HCT116 (cell line): ENCODE results near the gene NALCN. TPM values are rescaled to one million over a fixed set of nuclear protein-coding genes. Genes with fewer than 3 reads are reported as not detected.

Source experiments
- ATAC-seq: fragments of 200-7000 bp; cut with Tn5 transposase; 2 replicates; pipeline ENCODE4 v1.9.1; 2020; ENCODE audit warnings: mild to moderate bottlenecking, moderate library complexity
- BruUV-seq: library from RNA; stranded (reverse); fragments of 400-500 nt; replicated peaks from 2 replicates; lab custom pipeline; 2021; lab: Mats Ljungman, UMichigan
- CTCF ChIA-PET: fragments of 300-600 bp; sonication (Branson Sonifier 250); formaldehyde crosslinking; loops from one replicate; lab custom pipeline; 2021; ENCODE audit warnings: antibody characterized with exemption; lab: Charles Lee
- POLR2A ChIA-PET: fragments of 300-600, 350-600 bp; sonication (Branson Sonifier 250); formaldehyde crosslinking; loops from one replicate; lab custom pipeline; 2021; ENCODE audit warnings: antibody characterized with exemption; lab: Charles Lee
- RAD21 ChIA-PET, 2 experiments: fragments of 300-600 bp; sonication (Branson Sonifier 250); formaldehyde crosslinking; loops; one replicate each; lab custom pipeline; 2023; ENCODE audit warnings: low total read pairs in 2 of 2; ENCODE audit not compliant: uncharacterized antibody in 2 of 2, unreplicated experiment in 2 of 2, low non-redundant PET in 1 of 2; lab: Charles Lee
- DNase-seq: peaks from one replicate; pipeline ENCODE4 v3.0.0-alpha.2; 2010; ENCODE audit warnings: low read depth, low spot score
- H2AFZ ChIP-seq: fragments of 200-600 bp; shearing (Covaris generic), sonication (generic); 2 replicates; pipeline ENCODE4 v1.6.1; 2017; ENCODE audit warnings: low read depth, mixed run types, mixed read lengths, antibody characterized with exemption, low read length; ENCODE audit not compliant: poor library complexity, severe bottlenecking
- H3K27ac ChIP-seq: 2 replicates; pipeline ENCODE4 v1.5.1; 2012; ENCODE audit warnings: low read depth, low read length
- H3K27me3 ChIP-seq: fragments of 200-600 bp; sonication (generic); 2 replicates; pipeline ENCODE4 v1.6.1; 2016; ENCODE audit warnings: mixed run types, low read length, mixed read lengths; ENCODE audit not compliant: insufficient read depth
- H3K36me3 ChIP-seq, 2 experiments: fragments of 200-500 bp in 1 of 2; fragments of 200-600 bp in 1 of 2; sonication (Bioruptor generic) in 1 of 2; sonication (generic) in 1 of 2; 2 replicates each; pipeline versions ENCODE4 v1.5.1 to v1.6.1; 2014 to 2016; ENCODE audit warnings: low read length in 2 of 2, inconsistent platforms in 1 of 2, mixed read lengths in 1 of 2, mixed run types in 1 of 2; ENCODE audit not compliant: insufficient read depth in 2 of 2, control insufficient read depth in 1 of 2
- H3K4me1 ChIP-seq, 2 experiments: fragments of 200-600 bp in 1 of 2; sonication (generic) in 1 of 2; 2 replicates each; pipeline versions ENCODE4 v1.5.1 to v1.6.1; 2012 to 2017; ENCODE audit warnings: low read length in 2 of 2, inconsistent platforms in 1 of 2, mild to moderate bottlenecking in 1 of 2, mixed read lengths in 1 of 2, mixed run types in 1 of 2, moderate library complexity in 1 of 2; ENCODE audit not compliant: insufficient read depth in 2 of 2, control insufficient read depth in 1 of 2
- H3K4me2 ChIP-seq: fragments of 200-600 bp; sonication (generic); 2 replicates; pipeline ENCODE4 v1.6.1; 2017; ENCODE audit warnings: mixed run types, low read length, mixed read lengths
- H3K4me3 ChIP-seq, 2 experiments: fragments of 200-600 bp in 1 of 2; sonication (generic) in 1 of 2; replicated peaks in 1 of 2; 2 replicates each; pipeline ENCODE4 v1.5.1; 2011 to 2016; ENCODE audit warnings: low read length in 2 of 2, control low read depth in 1 of 2, low read depth in 1 of 2, mild to moderate bottlenecking in 1 of 2, mixed read lengths in 1 of 2, mixed run types in 1 of 2
- H3K79me2 ChIP-seq: fragments of 200-600 bp; sonication (generic); 2 replicates; pipeline ENCODE4 v1.6.1; 2017; ENCODE audit warnings: mild to moderate bottlenecking, mixed run types, low read length, moderate library complexity, mixed read lengths; ENCODE audit not compliant: insufficient read depth
- H3K9ac ChIP-seq: fragments of 200-600 bp; sonication (generic); 2 replicates; pipeline ENCODE4 v1.6.1; 2016; ENCODE audit warnings: low read length, mixed read lengths
- H3K9me2 ChIP-seq: fragments of 200-600 bp; sonication (generic), shearing (Covaris generic); 2 replicates; pipeline ENCODE4 v1.6.1; 2017; ENCODE audit warnings: mixed run types, mild to moderate bottlenecking, moderate library complexity; ENCODE audit not compliant: insufficient read depth
- H3K9me3 ChIP-seq, 2 experiments: fragments of 200-500 bp in 1 of 2; fragments of 200-600 bp in 1 of 2; sonication (Bioruptor generic) in 1 of 2; sonication (generic) in 1 of 2; 2 replicates each; pipeline ENCODE4 v1.6.1; 2014 to 2017; ENCODE audit warnings: low read length in 2 of 2, mixed read lengths in 2 of 2, inconsistent platforms in 1 of 2, low read depth in 1 of 2, mild to moderate bottlenecking in 1 of 2, mixed run types in 1 of 2, moderate library complexity in 1 of 2; ENCODE audit not compliant: control insufficient read depth in 1 of 2, insufficient read depth in 1 of 2
- H4K20me1 ChIP-seq: fragments of 200-600 bp; sonication (generic), shearing (Covaris generic); 2 replicates; pipeline ENCODE4 v1.6.1; 2017; ENCODE audit warnings: mixed run types, mild to moderate bottlenecking, moderate library complexity; ENCODE audit not compliant: insufficient read depth
- ATF3 ChIP-seq: IDR thresholded peaks from 2 replicates; pipeline ENCODE4 v1.6.1; 2012
- CBX3 ChIP-seq: IDR thresholded peaks from 2 replicates; pipeline ENCODE4 v1.6.1; 2012; ENCODE audit warnings: low read depth
- CEBPB ChIP-seq: IDR thresholded peaks from 2 replicates; pipeline ENCODE4 v1.6.1; 2012; ENCODE audit warnings: low read depth
- CTCF ChIP-seq, 3 experiments: fragments of 200-600 bp in 1 of 3; sonication (generic) in 1 of 3; IDR thresholded peaks in 2 of 3; conservative IDR thresholded peaks in 1 of 3; 2 replicates each; pipeline ENCODE4 v1.5.1; 2012 to 2017; ENCODE audit warnings: low read depth in 2 of 3, low read length in 2 of 3, antibody characterized with exemption in 1 of 3, borderline replicate concordance in 1 of 3, control low read depth in 1 of 3, mild to moderate bottlenecking in 1 of 3, mixed read lengths in 1 of 3, mixed run types in 1 of 3, moderate library complexity in 1 of 3; ENCODE audit not compliant: insufficient read depth in 1 of 3
- EGR1 ChIP-seq: IDR thresholded peaks from 2 replicates; pipeline ENCODE4 v1.6.1; 2012; ENCODE audit warnings: low read depth
- ELF1 ChIP-seq: IDR thresholded peaks from 2 replicates; pipeline ENCODE4 v1.6.1; 2012; ENCODE audit warnings: low read depth, borderline replicate concordance
- EZH2 ChIP-seq: fragments of 200-600 bp; sonication (generic); IDR thresholded peaks from 2 replicates; pipeline ENCODE4 v1.6.1; 2017; ENCODE audit warnings: antibody characterized with exemption, mixed run types
- FOSL1 ChIP-seq: IDR thresholded peaks from 2 replicates; pipeline ENCODE4 v1.6.1; 2012; ENCODE audit warnings: low read depth
- JUND ChIP-seq: IDR thresholded peaks from 2 replicates; pipeline ENCODE4 v1.6.1; 2012
- MAX ChIP-seq: IDR thresholded peaks from 2 replicates; pipeline ENCODE4 v1.6.1; 2012
- REST ChIP-seq: IDR thresholded peaks from 2 replicates; pipeline ENCODE4 v1.6.1; 2012; ENCODE audit warnings: low read depth
- SP1 ChIP-seq: IDR thresholded peaks from 2 replicates; pipeline ENCODE4 v1.6.1; 2012; ENCODE audit warnings: low read depth
- TCF7L2 ChIP-seq: IDR thresholded peaks from 2 replicates; pipeline ENCODE4 v1.7.0; 2011; ENCODE audit warnings: borderline replicate concordance, inconsistent platforms; ENCODE audit not compliant: insufficient read depth, insufficient read length; ENCODE audit errors: extremely low read depth
- YY1 ChIP-seq: IDR thresholded peaks from 2 replicates; pipeline ENCODE4 v1.6.1; 2011; ENCODE audit warnings: low read length, low read depth, moderate library complexity, mild to moderate bottlenecking; ENCODE audit not compliant: insufficient replicate concordance; ENCODE audit errors: extremely low read depth
- ZBTB33 ChIP-seq: IDR thresholded peaks from 2 replicates; pipeline ENCODE4 v1.6.1; 2011; ENCODE audit warnings: mild to moderate bottlenecking, low read length, moderate library complexity; ENCODE audit not compliant: insufficient replicate concordance; ENCODE audit errors: extremely low read depth
- ZFX ChIP-seq: fragments of 450-650 bp; IDR thresholded peaks from 2 replicates; pipeline ENCODE4 v1.6.1; 2017
- ZNF274 ChIP-seq: fragments of 200-500 bp; sonication (Bioruptor generic); IDR thresholded peaks from 2 replicates; pipeline ENCODE4 v1.6.1; 2014; ENCODE audit warnings: mild to moderate bottlenecking, low read depth, low read length, inconsistent platforms
- intact Hi-C: fragments of 100-400 bp; cut with micrococcal nuclease; formaldehyde crosslinking; loops from 2 replicates; pipeline ENCODE4 v1.10.0; 2022
- total RNA-seq: library from RNA; stranded (reverse); gene quantifications from one replicate; pipeline ENCODE4 v1.2.1, GENCODE V29; 2021; ENCODE audit not compliant: unreplicated experiment

The NALCN gene
- total RNA-seq, 1 experiment from 2014 or later, result not detected

- H3K79me2 ChIP-seq, result no peaks in the 10 kb centered on the region
- H3K9me3 ChIP-seq, result no peaks in the 10 kb centered on the region
- H3K36me3 ChIP-seq, result no peaks in the 10 kb centered on the region
- no peak overlapping the region for H3K4me3 ChIP-seq
- CTCF ChIA-PET, result no interaction called here
- DNase-seq, result no peak
- RAD21 ChIA-PET, result no interaction called here
- ATAC-seq, result no peak
- intact Hi-C loops, result no loop called here
- H3K9ac ChIP-seq, result no peak overlapping the region
- H3K4me2 ChIP-seq, result no peak overlapping the region
- H3K27me3 ChIP-seq, result peaks cover 12% of the 10 kb centered on the region; the same call in 1 of the 2 replicates
- POLR2A ChIA-PET, result no interaction called here
- TF ChIP-seq ZNF274 (no peak), YY1 (no peak), EZH2 (no peak), CTCF (IDR thresholded peaks at IDR 0.05 in 2 of 3, conservative IDR thresholded peaks at IDR 0.05 in 1 of 3; ENCODE audit: borderline replicate concordance in 1 of 3, insufficient read depth in 1 of 3, low read depth in 2 of 3, low read length in 2 of 3) (no peak), ELF1 (no peak), SP1 (no peak), EGR1 (no peak), MAX (no peak), REST (no peak), TCF7L2 (no peak), ZBTB33 (no peak), JUND (no peak), CBX3 (no peak), ZFX (no peak), CEBPB (no peak), FOSL1 (no peak), ATF3 (no peak)
- TF ChIP-seq, all 23 proteins: peak for 0
- no peaks in the 10 kb centered on the region for H3K9me2 ChIP-seq
- H3K27ac ChIP-seq, result no peak overlapping the region
- BruUV-seq, result no TSS peak
- no peaks in the 10 kb centered on the region for H4K20me1 ChIP-seq
- H2AFZ ChIP-seq, result no peak overlapping the region
- H3K4me1 ChIP-seq, result no peaks in the 10 kb centered on the region
These were observed 293.3 kb downstream of the NALCN start for GRCh38 chr13:101123028-101123427.
